HG02885 (cell line): ENCODE data around the gene TMEM82.

Experiments used
- ATAC-seq: cut with Tn5 transposase; IDR thresholded peaks from one replicate; pipeline ENCODE4 v1.9.1; 2021; ENCODE audit warnings: mild to moderate bottlenecking; ENCODE audit not compliant: unreplicated experiment, poor library complexity

The TMEM82 gene

DNA sequence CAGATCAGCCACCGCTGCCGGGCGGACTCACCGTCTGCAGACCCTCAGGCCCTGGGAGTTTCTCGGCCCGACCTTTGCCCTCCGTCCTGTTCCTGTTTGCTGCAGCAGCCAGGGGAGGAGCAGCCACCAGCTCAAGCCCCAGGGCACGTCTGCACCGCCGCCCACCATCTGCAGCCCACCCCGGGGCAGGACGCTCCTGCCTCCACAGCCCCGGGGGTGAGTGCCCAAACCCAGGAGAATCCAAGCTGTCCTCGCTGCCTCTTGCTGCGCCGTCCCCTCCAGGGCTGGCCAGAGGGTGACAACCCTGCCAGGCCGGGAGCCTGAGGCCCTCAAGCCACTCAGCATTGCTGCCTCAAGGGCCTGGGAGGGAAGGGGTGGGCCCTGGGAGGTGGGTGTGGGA is 7.4 kb upstream of the TMEM82 start:
- no peak for ATAC-seq

DNA sequence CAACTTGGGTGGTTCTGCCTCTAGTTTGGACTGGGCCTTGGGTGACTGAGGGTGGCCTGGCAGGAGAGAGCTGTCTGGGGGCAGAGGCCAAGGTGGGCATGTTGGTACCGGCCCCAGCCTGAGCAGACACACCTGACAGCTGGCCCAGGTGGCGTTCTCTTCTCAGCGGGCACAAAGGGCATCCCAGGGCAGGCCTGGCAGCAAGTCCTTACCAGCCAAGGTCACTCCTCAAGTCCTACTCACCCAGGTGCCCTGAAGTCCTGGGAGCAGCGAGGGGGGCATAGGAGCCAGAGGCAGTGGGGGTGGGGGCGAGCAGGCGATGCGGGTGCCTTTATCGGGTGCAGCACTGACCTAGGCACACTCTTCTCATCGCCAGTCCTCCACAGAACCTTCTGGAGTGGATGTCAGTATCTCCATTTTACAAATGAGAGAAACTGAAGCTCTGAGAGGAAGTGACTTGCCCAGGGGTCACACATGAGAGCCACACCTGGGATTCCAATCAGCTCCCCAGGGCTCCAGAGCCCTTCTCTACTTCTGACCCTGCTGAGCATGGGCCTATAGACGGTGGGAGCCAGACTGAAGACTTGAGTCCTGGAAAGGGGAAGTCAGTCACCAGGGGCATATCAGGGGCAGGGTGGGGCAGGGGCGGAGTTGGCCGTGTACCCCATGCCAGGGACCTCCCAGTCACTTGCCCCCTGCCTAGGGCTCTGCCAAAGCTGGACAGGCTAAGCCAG is 6.8 kb upstream of the TMEM82 start:
- ATAC-seq: no peak

DNA sequence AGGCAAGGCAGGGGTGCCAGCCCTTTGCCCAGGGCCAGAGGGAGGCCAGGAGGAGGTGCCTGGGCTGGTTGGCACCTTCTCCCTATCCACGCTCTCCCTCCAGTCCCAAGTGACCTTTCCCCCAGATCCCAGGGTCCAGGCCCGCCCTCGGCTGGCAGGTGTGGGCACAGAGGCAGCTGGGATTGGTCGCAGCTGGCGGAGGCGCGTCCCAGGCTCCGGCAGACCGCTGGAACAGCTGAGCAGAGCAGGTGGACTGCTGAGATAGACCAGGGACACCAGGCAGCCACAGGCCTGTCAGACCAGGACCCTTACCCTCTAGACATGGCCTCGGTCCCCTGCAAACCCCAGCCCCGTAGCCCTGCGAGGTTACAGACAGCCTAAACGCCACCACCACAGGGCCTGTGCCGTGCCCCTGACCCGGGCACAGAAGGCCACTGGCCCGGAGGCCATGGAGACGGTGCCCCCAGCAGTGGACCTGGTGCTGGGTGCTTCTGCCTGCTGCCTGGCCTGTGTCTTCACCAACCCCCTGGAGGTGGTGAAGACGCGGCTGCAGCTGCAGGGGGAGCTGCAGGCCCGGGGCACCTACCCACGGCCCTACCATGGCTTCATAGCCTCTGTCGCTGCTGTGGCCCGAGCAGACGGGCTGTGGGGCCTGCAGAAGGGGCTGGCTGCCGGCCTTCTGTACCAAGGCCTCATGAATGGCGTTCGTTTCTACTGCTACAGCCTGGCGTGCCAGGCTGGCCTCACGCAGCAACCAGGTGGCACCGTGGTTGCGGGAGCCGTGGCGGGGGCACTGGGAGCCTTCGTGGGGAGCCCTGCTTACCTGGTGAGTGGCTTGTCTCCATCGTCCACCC is 6.0 kb upstream of the TMEM82 start, which contains the start of gene SLC25A34:
Gene SLC25A34, plus strand, starts transcription at position 221 of the 854 bp plus-strand sequence. Its CDS starts 228 bp downstream, at position 449.
- no peak for ATAC-seq

DNA sequence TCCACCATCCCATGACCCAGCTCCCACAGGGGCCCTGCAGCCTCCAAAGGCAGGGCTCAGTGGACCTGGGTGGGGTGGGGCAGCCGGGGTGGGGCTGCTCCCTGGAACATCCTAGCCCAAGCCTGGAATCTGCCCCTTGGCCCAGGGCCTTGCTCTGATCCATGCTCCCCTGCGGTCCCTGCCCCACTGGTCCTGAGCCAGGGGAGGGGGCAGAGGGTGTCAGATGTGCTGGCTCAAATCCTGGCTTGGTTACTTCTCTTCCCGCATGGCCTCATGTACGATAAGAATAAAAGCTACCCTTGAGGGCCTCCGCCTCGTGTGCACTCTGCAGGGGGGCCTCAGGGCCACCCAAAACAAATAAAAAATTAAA is 5.4 kb upstream of the TMEM82 start:
- no peak for ATAC-seq

DNA sequence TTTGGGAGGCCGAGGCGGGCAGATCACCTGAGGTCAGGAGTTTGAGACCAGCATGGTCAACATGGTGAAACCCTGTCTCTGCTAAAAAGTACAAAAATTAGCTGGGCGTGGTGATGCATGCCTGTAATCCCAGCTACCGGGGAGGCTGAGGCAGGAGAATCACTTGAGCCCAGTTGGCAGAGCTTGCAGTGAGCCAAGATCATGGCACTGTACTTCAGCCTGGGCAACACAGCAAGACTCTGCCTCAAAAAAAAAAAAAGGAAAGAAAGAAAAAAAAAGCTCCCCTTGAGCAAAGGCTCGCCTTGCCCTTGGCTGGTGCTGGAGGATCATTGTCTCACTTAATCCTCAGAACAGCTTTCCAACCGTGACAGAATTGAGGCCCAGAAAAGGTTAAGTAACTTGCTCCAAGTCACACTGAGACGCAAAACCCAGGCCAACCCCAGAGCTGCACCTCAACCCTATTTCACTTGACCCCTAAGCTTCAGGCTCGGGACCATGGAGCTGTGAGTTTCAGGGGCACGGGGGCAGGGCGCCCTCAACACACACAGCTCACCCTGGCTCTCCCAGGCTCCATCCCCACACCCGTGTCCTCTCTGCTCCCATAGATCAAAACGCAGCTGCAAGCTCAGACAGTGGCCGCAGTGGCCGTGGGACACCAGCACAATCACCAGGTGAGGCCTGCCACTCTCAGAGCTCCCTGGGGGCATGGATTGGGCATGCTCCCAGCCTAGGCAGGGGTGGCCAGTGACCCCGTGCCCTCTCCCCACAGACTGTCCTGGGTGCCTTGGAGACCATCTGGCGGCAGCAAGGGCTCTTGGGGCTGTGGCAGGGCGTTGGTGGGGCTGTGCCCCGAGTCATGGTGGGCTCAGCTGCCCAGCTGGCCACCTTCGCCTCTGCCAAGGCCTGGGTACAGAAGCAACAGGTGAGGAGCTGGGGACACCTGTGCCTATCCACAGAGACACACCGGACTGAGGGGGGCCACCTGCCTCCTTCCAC is 4.7 kb upstream of the TMEM82 start:
- ATAC-seq: no peak

DNA sequence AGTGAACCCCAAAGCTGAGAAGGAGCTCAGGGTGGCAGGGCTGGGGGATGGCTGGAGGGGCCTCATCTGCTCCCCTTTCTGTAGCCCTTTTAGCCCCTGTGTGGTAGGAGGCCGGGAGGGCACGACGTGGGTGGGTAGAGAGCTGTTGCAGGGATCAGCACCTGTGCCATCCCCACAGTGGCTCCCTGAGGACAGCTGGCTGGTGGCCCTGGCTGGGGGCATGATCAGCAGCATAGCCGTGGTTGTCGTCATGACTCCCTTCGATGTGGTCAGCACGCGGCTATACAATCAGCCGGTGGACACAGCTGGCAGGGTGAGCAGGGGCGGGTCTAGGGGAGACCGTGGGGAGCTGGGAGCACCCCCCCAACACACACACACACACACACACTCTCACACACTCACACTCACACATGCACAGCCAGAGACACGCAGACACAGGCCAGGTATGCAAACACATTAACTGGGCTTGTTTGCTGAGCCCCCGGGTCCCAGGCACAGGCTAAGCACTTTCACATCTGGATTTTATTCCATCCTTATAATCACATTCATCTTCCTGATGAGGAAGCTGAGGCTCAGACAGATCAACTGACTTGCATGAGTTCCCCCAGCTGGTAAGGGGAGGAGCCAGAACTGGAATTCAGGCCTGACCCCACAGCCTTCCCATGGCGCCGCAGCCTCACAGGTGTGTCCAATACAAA is 3.7 kb upstream of the TMEM82 start:
- no peak for ATAC-seq

DNA sequence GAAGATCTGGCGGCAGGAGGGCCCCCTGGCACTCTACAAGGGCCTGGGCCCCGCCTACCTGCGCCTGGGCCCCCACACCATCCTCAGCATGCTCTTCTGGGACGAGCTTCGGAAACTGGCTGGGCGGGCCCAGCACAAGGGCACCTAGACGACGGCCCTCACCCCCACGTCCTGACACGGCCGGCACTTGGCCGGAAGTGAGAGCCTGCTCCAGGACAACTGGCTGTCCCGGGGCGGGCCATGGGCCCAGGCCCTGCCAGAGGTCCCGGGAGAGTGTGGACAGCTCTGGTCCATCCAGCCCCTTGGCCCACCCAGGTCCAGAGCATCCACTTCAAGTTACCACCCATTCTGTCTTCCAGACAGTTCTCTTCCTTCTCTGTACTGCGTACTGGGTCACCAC is 3.0 kb upstream of the TMEM82 start:
- ATAC-seq: no peak

DNA sequence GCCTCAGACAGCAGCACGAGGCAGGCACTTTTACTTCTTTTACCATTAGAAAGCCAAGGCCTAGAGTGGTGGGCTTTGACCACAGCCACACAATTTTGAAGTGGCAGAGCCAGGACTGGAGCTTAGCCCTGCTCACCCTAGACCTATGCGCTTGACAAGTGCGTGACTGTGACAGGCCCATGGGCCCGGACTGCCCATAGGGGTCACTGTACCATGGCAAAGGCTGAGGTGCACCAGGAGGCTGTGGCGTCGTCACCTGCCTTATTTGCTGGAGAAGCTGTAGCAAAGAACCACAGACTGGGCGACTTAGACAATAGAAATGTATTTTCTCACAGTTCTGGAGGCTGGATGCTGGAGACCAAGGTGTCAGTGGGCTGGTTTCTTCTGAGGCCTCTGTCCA is 2.6 kb upstream of the TMEM82 start:
- ATAC-seq: no peak

DNA sequence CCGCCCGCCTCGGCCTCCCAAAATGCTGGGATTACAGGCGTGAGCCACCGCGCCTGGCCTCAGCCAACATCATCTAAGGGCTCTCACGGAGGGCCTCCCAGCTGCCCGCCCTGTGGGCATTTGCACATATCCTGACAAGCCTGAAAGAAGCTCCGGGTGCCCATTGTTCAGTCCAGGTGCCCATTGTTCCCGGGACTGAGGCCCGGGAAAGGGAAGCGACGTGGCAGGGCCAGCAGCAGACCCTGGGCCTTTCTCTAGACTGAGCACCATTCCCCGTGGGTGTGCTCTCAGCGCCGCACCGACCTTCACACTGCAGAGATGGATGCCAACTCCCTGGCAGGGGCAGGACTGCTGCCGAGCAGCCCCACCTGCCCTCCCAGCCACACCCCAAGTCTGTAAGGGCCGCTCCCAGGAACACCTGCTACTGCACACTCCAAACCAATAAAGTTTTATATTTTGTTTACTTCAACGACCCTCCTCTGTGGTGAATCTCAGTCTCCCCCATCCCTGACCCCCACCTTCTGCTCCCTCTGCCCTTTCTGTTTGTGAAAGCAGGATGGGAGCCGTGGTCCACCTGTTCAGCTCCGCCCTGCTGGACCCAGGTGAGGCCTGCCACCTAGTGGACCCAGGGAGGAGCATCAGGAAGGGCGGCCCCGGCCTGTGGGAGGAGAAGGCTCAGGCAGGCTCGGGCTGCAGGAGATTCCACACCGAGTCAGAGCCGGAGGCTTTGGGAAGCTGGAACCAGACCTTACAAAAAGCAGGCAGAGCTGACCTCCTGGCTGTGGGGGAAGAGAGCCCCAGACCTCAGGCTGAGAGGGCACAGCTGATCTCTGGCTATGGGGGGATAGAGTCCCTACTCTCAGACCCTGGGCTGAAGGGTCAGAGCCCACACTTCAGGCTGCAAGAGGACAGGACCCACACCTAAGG is 1.1 kb upstream of the TMEM82 start:
- ATAC-seq: no peak

DNA sequence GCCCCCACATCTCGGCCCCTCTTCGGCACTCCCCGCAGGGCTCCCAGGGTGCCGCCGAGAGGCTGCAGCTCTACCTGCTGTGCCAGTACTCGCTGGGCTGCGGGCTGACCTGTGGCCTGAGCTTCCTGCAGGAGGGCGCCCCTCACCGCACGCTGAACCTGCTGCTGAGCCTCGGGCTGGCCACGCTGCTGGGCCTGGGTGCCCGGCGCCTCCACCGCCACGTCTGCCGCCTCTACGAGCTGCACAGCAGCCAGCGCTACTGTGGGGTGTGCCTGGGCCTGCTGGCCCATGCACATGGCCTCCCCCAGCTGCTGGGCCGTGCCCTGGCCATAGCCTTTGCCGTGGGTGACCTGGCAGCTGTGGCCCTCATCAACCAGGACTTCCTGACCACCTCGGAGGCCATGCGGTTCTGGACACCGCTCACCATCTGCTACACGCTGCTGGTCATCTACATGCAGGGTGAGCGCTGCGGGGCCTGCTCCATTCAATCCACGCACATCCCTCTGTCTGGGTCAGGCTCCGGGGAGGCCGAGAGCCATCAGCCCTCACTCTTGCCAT is 1.9 kb downstream of the TMEM82 start:
- no peak for ATAC-seq

DNA sequence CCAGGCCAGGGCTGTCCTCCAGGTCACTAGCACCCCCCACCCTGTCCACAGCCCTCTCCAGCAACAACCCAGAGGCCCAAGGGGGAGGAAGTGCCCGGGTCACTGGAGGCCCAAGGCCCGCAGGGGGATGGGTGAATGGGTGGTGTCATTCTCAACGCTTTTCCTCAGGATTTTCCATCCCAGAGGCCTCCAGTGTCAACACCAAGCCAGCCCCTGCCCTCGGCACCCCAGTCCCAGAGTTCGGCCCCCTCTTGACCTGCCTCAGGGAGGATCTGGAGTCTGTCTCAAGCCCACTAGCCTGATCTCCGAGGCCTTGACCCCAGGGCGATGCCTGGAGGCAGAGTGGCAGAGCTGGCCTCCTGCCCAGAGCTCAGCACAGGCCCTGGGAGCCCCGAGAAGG is 5.1 kb downstream of the TMEM82 start:
- no peak for ATAC-seq

DNA sequence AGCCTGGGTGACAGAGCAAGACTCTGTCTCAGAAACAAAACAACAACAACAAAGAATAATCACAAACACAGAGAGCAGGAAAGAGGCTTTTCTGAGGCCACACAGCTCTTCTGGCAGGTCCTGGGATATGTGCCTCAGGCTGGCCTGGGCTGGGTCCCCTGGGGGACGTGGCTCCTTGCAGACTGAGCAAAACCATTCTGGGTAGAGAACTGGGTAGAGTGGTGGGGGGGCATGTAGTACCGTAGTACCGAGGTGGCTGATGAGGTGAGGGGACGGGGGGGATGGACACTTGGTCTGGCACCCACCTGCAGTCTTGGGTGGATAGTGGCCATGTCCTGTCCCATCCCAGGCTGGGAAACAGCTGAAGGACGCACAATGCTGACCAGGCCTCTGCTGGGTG is 6.0 kb downstream of the TMEM82 start:
- ATAC-seq: no peak

DNA sequence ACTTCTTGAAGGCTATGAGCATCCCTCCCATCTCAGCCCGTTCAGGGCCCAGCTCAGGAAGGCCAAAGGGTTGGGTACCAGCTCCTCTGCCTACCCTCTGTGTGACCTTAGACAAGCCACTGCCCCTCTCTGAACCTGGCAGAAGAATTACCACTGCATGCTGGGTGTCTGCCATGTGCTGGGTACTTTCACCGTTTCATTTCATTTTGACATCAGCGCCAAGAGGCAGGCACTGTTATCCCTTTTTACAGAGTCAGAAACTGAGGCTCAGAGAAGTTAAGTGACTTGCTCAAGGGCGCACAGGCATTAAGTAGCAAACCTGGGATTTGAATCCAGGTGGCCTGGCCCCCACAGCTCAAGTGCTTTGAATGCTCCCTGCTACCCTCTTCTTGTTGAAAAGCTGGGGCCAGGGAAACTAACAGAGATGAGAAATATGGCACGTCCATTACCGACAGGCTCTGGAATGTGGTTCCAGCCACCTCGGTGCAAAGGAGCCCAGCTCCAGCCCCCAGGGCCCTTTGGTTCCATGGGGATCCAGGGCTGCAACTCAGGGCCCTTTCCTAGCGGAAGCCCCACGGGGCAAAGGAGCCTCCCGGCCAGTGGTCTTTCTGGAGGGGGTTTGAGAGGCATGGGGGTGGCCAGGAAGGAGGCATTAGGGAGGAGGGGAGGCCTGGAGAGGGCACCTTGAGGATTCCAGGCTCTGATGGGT is 6.5 kb downstream of the TMEM82 start:
- no peak for ATAC-seq

DNA sequence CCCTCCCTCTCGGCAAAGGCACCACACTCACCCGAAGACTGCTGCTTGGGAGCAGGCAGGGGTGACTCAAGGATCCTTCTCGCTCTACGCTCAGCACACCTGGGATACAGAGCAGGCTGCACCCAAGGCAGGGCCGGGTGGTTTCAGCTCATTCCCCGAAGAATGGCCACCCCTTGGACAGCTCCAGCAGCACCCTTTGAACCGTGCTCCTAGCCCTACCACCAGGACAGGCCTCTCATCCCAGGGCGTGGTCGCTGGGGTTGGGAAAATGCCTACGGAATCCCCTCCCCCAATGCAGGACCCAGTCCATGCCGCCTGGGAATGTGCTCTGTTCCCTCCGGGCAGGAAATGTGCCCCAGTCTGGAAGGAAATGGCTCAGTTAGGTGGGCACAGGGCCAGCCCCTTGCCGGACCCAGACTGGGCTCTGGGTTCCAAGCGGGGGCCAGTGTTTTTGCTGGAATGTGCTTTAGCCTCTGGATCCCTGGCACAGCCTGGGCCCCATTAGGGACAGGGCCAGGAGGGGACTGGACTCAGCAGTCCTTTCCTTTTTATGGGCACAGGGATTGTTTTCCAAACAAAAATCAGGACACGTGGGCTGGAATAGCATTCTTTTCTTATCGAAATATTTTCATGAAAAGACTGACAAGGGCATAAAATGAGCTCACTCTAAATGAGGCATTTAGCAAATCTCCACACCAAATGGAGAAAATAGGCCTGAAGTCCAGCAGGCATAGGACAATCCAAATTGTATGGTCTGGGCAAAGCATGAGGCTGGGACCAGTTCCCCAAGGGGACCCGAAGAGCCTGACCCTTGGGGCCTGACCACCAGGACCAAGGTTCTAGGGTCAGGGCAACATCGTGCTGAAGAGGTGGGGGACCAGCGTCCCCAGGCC is 7.3 kb downstream of the TMEM82 start:
- no peak for ATAC-seq

DNA sequence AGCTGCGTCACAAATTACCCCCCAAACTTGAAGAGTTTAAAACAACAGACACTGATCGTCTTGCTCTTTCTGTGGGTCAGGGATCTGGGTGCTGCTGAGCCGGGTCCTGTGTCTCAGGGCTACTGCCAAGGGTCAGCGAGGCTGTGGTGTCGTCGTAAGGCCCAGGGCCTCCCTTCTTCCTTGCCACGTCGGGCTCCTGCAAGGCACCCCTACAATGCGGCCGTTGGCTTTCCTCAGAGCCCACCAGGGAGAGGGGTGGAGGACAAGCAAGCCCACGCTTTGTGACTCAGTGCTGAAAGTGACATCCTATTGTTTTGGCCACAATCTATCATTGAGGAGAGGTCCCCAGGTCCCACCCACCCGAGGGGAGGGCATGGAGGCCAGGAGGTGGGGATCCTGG is 8.6 kb downstream of the TMEM82 start:
- ATAC-seq: no peak

DNA sequence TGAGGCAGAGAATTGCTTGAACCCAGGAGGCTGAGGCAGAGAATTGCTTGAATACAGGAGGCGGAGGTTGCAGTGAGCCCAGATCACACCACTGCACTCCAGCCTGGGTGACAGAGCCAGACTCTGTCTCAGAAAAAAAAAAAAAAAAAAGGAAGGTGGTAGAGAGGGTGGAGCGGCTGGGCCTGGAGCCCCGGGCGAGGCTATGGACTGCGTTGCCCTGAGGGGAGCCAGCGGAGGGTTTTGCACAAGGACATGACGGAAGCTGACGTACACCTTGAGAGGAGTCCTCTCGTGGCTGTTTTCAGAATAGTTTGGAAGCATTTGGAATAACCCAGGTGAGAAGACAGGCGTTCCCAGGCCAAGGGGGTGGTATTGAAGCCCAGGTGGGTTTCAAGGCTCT is 9.4 kb downstream of the TMEM82 start:
- ATAC-seq: no peak

DNA sequence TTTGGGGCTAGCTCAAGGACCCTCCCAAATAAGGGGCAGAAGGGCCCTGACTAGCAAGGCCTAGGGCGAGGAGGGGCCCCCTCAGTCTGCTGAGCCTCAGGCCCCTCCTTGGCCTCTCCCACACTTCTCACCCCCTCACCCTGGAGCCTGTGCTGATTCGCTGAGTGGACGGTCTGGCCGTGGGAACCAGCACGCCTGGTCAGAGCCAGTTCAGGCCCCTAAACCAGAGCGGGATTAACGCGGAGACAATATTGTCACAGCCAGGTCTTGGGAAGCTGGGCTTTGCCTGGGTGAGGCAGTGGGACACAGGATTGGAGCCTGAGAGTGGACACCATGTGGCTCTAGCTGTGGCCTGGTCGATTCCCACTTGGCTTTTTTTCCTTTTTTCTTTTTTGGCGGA is 11.5 kb downstream of the TMEM82 start:
- ATAC-seq: no peak
